ENCODE measurements around the gene IL1F10.

Gene IL1F10

GRCh38 chr2:113124181-113124961 is 56.6 kb downstream of the IL1F10 start:
- TF ChIP-seq JUND (IDR thresholded peaks at IDR 0.05; ENCODE audit: low read depth): no peak
- in situ Hi-C loops (cut with HindIII; ENCODE audit: low pct_unique_long_range_greater_than_20kb, low sequenced_read_pairs): no loop called here
- no peak for DNase-seq (ENCODE audit: low read depth in 1 of 2, low spot score in 1 of 2)

Measured in T47D (cell line).